ENCODE results near the gene MLF2. TPM values are rescaled to one million over a fixed set of nuclear protein-coding genes. Genes with fewer than 3 reads are reported as not detected.
A peak's percentile ranks its signal among the peaks of the same experiment; 100 is the strongest.
"Not testable (repeated sequence)": the region's sequence is repeated elsewhere in the genome, so short reads cannot be mapped to it uniquely, and the experiment has no call there.

Gene MLF2
- total RNA-seq, 1 experiment from 2014 or later: 303 TPM

DNA sequence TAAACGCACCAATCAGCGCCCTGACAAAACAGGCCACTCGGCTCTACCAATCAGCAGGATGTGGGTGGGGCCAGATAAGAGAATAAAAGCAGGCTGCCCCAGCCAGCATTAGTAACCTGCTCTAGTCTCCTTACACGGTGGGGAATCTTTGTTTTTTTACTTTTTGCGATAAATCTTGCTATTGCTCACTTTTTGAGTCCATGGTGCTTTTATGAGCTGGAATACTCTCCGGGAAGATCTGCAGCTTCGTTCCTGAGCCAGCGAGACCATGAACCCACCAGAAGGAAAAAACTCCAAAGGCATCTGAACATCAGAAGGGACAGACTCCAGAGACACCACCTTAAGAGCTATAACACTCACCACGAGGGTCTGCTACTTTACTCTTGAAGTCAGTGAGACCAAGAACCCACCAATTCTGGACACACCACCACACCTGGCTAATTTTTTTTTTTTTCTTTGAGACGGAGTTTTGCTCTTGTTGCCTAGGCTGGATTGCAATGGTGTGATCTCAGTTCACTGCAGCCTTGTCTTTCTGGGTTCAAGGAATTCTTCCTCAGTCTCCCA lies 36.0 kb downstream of the MLF2 start:
- H3K4me1 ChIP-seq: no peaks in the 10 kb centered on the region
- ChIA-PET CTCF (no interaction called here), POLR2A (no interaction called here)
- no peaks in the 10 kb centered on the region for H3K4me1 Mint-ChIP-seq (ENCODE audit: low read depth, unreplicated experiment)
- H3K4me3 Mint-ChIP-seq (ENCODE audit: unreplicated experiment): no peak overlapping the region
- H3K27me3 Mint-ChIP-seq (ENCODE audit: insufficient read depth, unreplicated experiment): no peaks in the 10 kb centered on the region
- TF ChIP-seq, protein P1, sequence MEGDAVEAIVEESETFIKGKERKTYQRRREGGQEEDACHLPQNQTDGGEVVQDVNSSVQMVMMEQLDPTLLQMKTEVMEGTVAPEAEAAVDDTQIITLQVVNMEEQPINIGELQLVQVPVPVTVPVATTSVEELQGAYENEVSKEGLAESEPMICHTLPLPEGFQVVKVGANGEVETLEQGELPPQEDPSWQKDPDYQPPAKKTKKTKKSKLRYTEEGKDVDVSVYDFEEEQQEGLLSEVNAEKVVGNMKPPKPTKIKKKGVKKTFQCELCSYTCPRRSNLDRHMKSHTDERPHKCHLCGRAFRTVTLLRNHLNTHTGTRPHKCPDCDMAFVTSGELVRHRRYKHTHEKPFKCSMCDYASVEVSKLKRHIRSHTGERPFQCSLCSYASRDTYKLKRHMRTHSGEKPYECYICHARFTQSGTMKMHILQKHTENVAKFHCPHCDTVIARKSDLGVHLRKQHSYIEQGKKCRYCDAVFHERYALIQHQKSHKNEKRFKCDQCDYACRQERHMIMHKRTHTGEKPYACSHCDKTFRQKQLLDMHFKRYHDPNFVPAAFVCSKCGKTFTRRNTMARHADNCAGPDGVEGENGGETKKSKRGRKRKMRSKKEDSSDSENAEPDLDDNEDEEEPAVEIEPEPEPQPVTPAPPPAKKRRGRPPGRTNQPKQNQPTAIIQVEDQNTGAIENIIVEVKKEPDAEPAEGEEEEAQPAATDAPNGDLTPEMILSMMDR (IDR thresholded peaks at IDR 0.05; ENCODE audit: insufficient read depth in 1 of 2, low read depth in 1 of 2, low read length in 1 of 2, severe bottlenecking in 1 of 2, unreplicated experiment in 1 of 2): no peak
- no peak overlapping the region for H3K27ac Mint-ChIP-seq (ENCODE audit: unreplicated experiment)
- 0 out of 2 replicates have a peak, but pooled peaks cover 8% of the 10 kb centered on the region for H3K9me3 ChIP-seq
- no peak for DNase-seq
- BruUV-seq (replicated peaks): TSS peak; percentile 98
- no peaks in the 10 kb centered on the region for H3K36me3 ChIP-seq (ENCODE audit: control insufficient read depth, insufficient read depth, low read length)
- H3K9me3 Mint-ChIP-seq (ENCODE audit: unreplicated experiment): no peaks in the 10 kb centered on the region
- no peaks in the 10 kb centered on the region for H3K36me3 Mint-ChIP-seq (ENCODE audit: insufficient read depth, unreplicated experiment)
- no peak overlapping the region for H3K4me3 ChIP-seq (ENCODE audit: low read depth, low read length)
- intact Hi-C loops (cut with micrococcal nuclease; ENCODE audit: unreplicated experiment): no loop called here
- no peaks in the 10 kb centered on the region for H3K27me3 ChIP-seq (replicated peaks; ENCODE audit: control insufficient read depth, insufficient read depth, low read length)

DNA sequence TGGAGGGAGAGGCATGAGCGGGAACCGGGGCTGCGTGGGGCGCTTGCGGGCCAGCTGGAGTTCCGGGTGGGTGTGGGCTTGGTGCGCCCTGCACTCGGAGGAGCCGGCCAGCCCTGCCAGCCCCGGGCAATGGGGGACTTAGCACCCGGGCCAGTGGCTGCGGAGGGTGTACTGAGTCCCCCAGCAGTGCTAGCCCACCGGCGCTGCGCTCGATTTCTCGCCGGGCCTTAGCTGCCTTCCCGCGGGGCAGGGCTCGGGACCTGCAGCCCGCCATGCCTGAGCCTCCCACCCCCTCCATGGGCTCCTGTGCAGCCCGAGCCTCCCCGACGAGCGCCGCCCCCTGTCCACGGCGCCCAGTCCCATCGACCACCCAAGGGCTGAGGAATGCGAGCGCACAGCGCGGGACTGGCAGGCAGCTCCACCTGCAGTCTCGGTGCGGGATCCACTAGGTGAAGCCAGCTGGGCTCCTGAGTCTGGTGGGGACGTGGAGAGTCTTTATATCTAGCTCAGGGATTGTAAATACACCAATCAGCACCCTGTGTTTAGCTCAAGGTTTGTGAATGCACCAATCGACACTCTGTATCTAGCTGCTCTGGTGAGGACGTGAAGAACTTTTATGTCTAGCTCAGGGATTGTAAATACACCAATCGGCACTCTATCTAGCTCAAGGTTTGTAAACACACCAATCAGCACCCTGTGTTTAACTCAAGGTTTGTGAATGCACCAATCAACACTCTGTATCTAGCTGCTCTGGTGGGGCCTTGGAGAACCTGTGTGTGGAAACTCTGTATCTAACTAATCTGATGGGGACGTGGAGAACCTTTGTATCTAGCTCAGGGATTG lies 36.7 kb downstream of the MLF2 start:
- DNase-seq; H3K4me1 ChIP-seq; POLR2A ChIA-PET; H3K36me3 Mint-ChIP-seq (ENCODE audit: insufficient read depth, unreplicated experiment); H3K27me3 ChIP-seq (replicated peaks; ENCODE audit: control insufficient read depth, insufficient read depth, low read length); H3K4me1 Mint-ChIP-seq (ENCODE audit: low read depth, unreplicated experiment); H3K9me3 Mint-ChIP-seq (ENCODE audit: unreplicated experiment); H3K4me3 ChIP-seq (ENCODE audit: low read depth, low read length); H3K36me3 ChIP-seq (ENCODE audit: control insufficient read depth, insufficient read depth, low read length); intact Hi-C loops (cut with micrococcal nuclease; ENCODE audit: unreplicated experiment); H3K27ac Mint-ChIP-seq (ENCODE audit: unreplicated experiment); BruUV-seq (replicated peaks); H3K9me3 ChIP-seq; H3K4me3 Mint-ChIP-seq (ENCODE audit: unreplicated experiment); H3K27me3 Mint-ChIP-seq (ENCODE audit: insufficient read depth, unreplicated experiment): not testable (repeated sequence)
- CTCF ChIA-PET: interaction anchor here (0.6 kb wide), 1 partner anchor 121 kb away, joined by 3 read pairs; no protein-coding TSS in a partner anchor

DNA sequence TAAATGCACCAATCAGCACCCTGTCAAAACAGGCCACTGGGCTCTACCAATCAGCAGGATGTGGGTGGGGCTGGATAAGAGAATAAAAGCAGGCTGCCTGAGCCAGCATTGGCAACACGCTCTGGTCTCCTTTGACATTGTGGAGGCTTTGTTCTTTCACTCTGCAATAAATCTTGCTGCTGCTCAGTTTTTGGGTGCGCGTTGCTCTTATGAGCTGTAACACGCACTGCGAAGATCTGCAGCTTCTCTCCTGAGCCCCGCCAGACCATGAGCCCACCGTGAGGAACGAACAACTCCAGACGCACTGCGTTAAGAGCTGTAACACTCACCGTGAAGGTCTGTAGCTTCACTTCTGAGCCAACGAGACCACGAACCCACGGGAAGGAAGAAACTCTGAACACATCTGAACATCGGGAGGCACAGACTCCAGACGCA lies 44.0 kb downstream of the MLF2 start:
- TF ChIP-seq, protein P1 (IDR thresholded peaks at IDR 0.05; ENCODE audit: insufficient read depth in 1 of 2, low read depth in 1 of 2, low read length in 1 of 2, severe bottlenecking in 1 of 2, unreplicated experiment in 1 of 2): no peak
- no peak overlapping the region for H3K27ac Mint-ChIP-seq (ENCODE audit: unreplicated experiment)
- peaks cover 4% of the 10 kb centered on the region for H3K27me3 Mint-ChIP-seq (ENCODE audit: insufficient read depth, unreplicated experiment)
- H3K4me3 Mint-ChIP-seq (ENCODE audit: unreplicated experiment): no peak overlapping the region
- peaks cover 7% of the 10 kb centered on the region for H3K36me3 Mint-ChIP-seq (ENCODE audit: insufficient read depth, unreplicated experiment)
- Histone ChIP-seq H3K27me3 (replicated peaks; ENCODE audit: control insufficient read depth, insufficient read depth, low read length) (no peaks in the 10 kb centered on the region), H3K4me3 (ENCODE audit: low read depth, low read length) (no peak overlapping the region), H3K4me1 (no peaks in the 10 kb centered on the region), H3K36me3 (ENCODE audit: control insufficient read depth, insufficient read depth, low read length) (no peaks in the 10 kb centered on the region), H3K9me3 (no peaks in the 10 kb centered on the region)
- intact Hi-C loops (cut with micrococcal nuclease; ENCODE audit: unreplicated experiment): no loop called here
- no TSS peak for BruUV-seq (replicated peaks)
- no peak for DNase-seq
- ChIA-PET CTCF (no interaction called here), POLR2A (no interaction called here)
- H3K9me3 Mint-ChIP-seq (ENCODE audit: unreplicated experiment): no peaks in the 10 kb centered on the region
- no peaks in the 10 kb centered on the region for H3K4me1 Mint-ChIP-seq (ENCODE audit: low read depth, unreplicated experiment)

DNA sequence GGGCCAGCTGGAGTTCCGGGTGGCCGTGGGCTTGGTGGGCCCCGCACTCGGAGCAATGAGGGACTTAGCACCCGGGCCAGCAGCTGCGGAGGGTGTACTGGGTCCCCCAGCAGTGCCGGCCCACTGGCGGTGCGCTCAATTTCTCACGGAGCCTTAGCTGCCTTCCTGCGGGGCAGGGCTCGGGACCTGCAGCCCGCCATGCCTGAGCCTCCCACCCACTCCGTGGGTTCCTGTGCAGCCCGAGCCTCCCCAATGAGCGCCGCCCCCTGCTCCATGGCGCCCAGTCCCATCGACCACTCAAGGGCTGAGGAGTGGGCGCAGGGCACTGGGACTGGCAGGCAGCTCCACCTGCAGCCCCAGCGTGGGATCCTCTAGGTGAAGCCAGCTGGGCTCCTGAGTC lies 44.6 kb downstream of the MLF2 start:
- H3K4me1 ChIP-seq; H3K27me3 ChIP-seq (replicated peaks; ENCODE audit: control insufficient read depth, insufficient read depth, low read length); intact Hi-C loops (cut with micrococcal nuclease; ENCODE audit: unreplicated experiment); H3K4me3 Mint-ChIP-seq (ENCODE audit: unreplicated experiment); DNase-seq; H3K9me3 ChIP-seq; CTCF ChIA-PET; H3K4me3 ChIP-seq (ENCODE audit: low read depth, low read length); H3K36me3 ChIP-seq (ENCODE audit: control insufficient read depth, insufficient read depth, low read length); H3K4me1 Mint-ChIP-seq (ENCODE audit: low read depth, unreplicated experiment); BruUV-seq (replicated peaks); H3K27ac Mint-ChIP-seq (ENCODE audit: unreplicated experiment); H3K36me3 Mint-ChIP-seq (ENCODE audit: insufficient read depth, unreplicated experiment); H3K9me3 Mint-ChIP-seq (ENCODE audit: unreplicated experiment); POLR2A ChIA-PET; H3K27me3 Mint-ChIP-seq (ENCODE audit: insufficient read depth, unreplicated experiment): not testable (repeated sequence)
